H1 (cell line): ENCODE measurements around the gene GRSF1.

ENCODE experiments used
- ATF3 ChIP-seq: IDR thresholded peaks from 2 replicates; pipeline ENCODE4 v1.6.1; 2011; ENCODE audit warnings: low read depth, mild to moderate bottlenecking, low read length; ENCODE audit not compliant: insufficient read depth
- EP300 ChIP-seq, 2 experiments: IDR thresholded peaks; 1 replicate in 1 of 2; 2 replicates in 1 of 2; pipeline ENCODE4 v1.6.1; 2011 to 2012; ENCODE audit warnings: low read depth in 2 of 2, low read length in 2 of 2, mild to moderate bottlenecking in 2 of 2, borderline replicate concordance in 1 of 2, inconsistent platforms in 1 of 2, moderate library complexity in 1 of 2
- EZH2 ChIP-seq: fragments of 200-600 bp; sonication (generic); IDR thresholded peaks from 2 replicates; pipeline ENCODE4 v1.7.1; 2012; ENCODE audit warnings: low read depth, mild to moderate bottlenecking, moderate library complexity, low read length, inconsistent platforms; ENCODE audit not compliant: severe bottlenecking
- HDAC6 ChIP-seq: IDR thresholded peaks from one replicate; pipeline ENCODE4 v1.7.1; 2012; ENCODE audit warnings: low read depth, mild to moderate bottlenecking, inconsistent platforms, low read length, moderate library complexity
- MAX ChIP-seq: IDR thresholded peaks from 2 replicates; pipeline ENCODE4 v1.6.1; 2012; ENCODE audit warnings: inconsistent platforms
- POLR2AphosphoS5 ChIP-seq: IDR thresholded peaks from 2 replicates; pipeline ENCODE4 v1.6.1; 2011; ENCODE audit warnings: low read depth, low read length
- RBBP5 ChIP-seq: IDR thresholded peaks from 2 replicates; pipeline ENCODE4 v1.7.1; 2012; ENCODE audit warnings: low read depth, mild to moderate bottlenecking, inconsistent platforms, low read length, moderate library complexity, borderline replicate concordance
- RFX5 ChIP-seq: IDR thresholded peaks from 2 replicates; pipeline ENCODE4 v1.6.1; 2011; ENCODE audit warnings: low read depth, low read length, improper control_type of control experiment, borderline replicate concordance
- TAF1 ChIP-seq: IDR thresholded peaks from 2 replicates; pipeline ENCODE4 v1.6.1; 2011; ENCODE audit warnings: mild to moderate bottlenecking, low read depth, low read length
- TEAD4 ChIP-seq: IDR thresholded peaks from 2 replicates; pipeline ENCODE4 v1.6.1; 2012; ENCODE audit warnings: low read depth, low read length, inconsistent platforms, mixed read lengths
- YY1 ChIP-seq: IDR thresholded peaks from 2 replicates; pipeline ENCODE4 v1.6.1; 2011; ENCODE audit warnings: low read depth, mild to moderate bottlenecking, low read length
- ZNF274 ChIP-seq: IDR thresholded peaks from 2 replicates; pipeline ENCODE4 v1.7.0; 2012; ENCODE audit warnings: low read length, borderline replicate concordance; ENCODE audit errors: extremely low read depth
- TF ChIP-seq, protein P1 (sequence below), 3 experiments: IDR thresholded peaks; 1 replicate in 2 of 3; 2 replicates in 1 of 3; pipeline versions ENCODE4 v1.5.1 to v1.6.1; 2011; ENCODE audit warnings: low read length in 3 of 3, mild to moderate bottlenecking in 3 of 3, inconsistent platforms in 2 of 3, low read depth in 1 of 3, moderate library complexity in 1 of 3; ENCODE audit not compliant: insufficient read depth in 1 of 3; ENCODE audit errors: control extremely low read depth in 1 of 3
- TF ChIP-seq, protein P2 (sequence below): IDR thresholded peaks from 2 replicates; pipeline ENCODE4 v1.6.1; 2012; ENCODE audit warnings: low read length, inconsistent platforms

DNA sequence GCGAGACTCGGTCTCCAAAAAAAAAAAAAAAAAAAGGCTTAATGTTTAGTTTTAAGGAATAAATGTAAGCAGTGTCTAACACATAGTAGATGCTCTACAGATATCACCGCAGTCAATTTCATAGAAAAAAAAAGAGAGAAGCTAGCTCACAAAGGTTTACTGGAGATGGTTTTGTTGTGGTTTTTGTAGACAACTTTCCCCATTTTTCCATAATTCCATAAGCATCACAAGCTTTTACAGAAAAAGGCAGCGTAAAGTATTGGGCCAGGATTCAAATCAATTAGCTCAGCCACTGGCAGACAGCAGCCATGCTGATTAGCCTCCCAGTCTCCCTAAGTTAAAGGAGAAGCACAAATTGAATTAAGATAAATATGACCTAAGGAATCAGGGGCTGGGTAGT, 1.5 kb downstream of the GRSF1 start:
- TF ChIP-seq MAX (no peak), ZNF274 (no peak), EP300 (IDR thresholded peaks at IDR 0.05; ENCODE audit: borderline replicate concordance in 1 of 2, low read depth in 2 of 2, low read length in 2 of 2) (no peak), YY1 (no peak), TAF1 (no peak), RFX5 (no peak), POLR2AphosphoS5 (no peak), TEAD4 (no peak), HDAC6 (no peak), EZH2 (no peak), RBBP5 (no peak), ATF3 (no peak)
- TF ChIP-seq, protein P1, sequence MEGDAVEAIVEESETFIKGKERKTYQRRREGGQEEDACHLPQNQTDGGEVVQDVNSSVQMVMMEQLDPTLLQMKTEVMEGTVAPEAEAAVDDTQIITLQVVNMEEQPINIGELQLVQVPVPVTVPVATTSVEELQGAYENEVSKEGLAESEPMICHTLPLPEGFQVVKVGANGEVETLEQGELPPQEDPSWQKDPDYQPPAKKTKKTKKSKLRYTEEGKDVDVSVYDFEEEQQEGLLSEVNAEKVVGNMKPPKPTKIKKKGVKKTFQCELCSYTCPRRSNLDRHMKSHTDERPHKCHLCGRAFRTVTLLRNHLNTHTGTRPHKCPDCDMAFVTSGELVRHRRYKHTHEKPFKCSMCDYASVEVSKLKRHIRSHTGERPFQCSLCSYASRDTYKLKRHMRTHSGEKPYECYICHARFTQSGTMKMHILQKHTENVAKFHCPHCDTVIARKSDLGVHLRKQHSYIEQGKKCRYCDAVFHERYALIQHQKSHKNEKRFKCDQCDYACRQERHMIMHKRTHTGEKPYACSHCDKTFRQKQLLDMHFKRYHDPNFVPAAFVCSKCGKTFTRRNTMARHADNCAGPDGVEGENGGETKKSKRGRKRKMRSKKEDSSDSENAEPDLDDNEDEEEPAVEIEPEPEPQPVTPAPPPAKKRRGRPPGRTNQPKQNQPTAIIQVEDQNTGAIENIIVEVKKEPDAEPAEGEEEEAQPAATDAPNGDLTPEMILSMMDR (IDR thresholded peaks at IDR 0.05; ENCODE audit: control extremely low read depth in 1 of 3, insufficient read depth in 1 of 3, low read depth in 1 of 3, low read length in 3 of 3), result no peak
- TF ChIP-seq, protein P2, sequence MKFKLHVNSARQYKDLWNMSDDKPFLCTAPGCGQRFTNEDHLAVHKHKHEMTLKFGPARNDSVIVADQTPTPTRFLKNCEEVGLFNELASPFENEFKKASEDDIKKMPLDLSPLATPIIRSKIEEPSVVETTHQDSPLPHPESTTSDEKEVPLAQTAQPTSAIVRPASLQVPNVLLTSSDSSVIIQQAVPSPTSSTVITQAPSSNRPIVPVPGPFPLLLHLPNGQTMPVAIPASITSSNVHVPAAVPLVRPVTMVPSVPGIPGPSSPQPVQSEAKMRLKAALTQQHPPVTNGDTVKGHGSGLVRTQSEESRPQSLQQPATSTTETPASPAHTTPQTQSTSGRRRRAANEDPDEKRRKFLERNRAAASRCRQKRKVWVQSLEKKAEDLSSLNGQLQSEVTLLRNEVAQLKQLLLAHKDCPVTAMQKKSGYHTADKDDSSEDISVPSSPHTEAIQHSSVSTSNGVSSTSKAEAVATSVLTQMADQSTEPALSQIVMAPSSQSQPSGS, result no peak
